IMR-90 (cell line): ENCODE results near the gene TRIM73.
"Not testable (repeated sequence)": the region's sequence is repeated elsewhere in the genome, so short reads cannot be mapped to it uniquely, and the experiment has no call there.

ENCODE experiments used
- CEBPB ChIP-seq: IDR thresholded peaks from 2 replicates; pipeline ENCODE4 v1.6.1; 2012; ENCODE audit warnings: low read depth, low read length, improper control_type of control experiment
- FOS ChIP-seq: fragments of 150-350 bp; IDR thresholded peaks from 2 replicates; pipeline ENCODE4 v1.6.1; 2016; ENCODE audit warnings: low read depth, low read length
- MXI1 ChIP-seq: IDR thresholded peaks from 2 replicates; pipeline ENCODE4 v1.6.1; 2012; ENCODE audit warnings: low read depth, mild to moderate bottlenecking, low read length, moderate library complexity, borderline replicate concordance
- POLR2A ChIP-seq: IDR thresholded peaks from 2 replicates; pipeline ENCODE4 v1.6.1; 2012; ENCODE audit warnings: mild to moderate bottlenecking, low read depth, low read length
- RAD21 ChIP-seq: IDR thresholded peaks from 2 replicates; pipeline ENCODE4 v1.6.1; 2012; ENCODE audit warnings: low read length, improper control_type of control experiment
- TF ChIP-seq, protein P1 (sequence below): conservative IDR thresholded peaks from 2 replicates; pipeline ENCODE4 v1.5.1; 2012; ENCODE audit warnings: mild to moderate bottlenecking, low read depth, low read length, improper control_type of control experiment
- TF ChIP-seq, protein P2 (sequence below): fragments of 150-350 bp; IDR thresholded peaks from 2 replicates; pipeline ENCODE4 v1.6.1; 2017; ENCODE audit warnings: mild to moderate bottlenecking, antibody characterized with exemption, low read length, low read depth

- not testable (repeated sequence) for TF ChIP-seq FOS, RAD21, MXI1, POLR2A, CEBPB
- TF ChIP-seq, protein P1, sequence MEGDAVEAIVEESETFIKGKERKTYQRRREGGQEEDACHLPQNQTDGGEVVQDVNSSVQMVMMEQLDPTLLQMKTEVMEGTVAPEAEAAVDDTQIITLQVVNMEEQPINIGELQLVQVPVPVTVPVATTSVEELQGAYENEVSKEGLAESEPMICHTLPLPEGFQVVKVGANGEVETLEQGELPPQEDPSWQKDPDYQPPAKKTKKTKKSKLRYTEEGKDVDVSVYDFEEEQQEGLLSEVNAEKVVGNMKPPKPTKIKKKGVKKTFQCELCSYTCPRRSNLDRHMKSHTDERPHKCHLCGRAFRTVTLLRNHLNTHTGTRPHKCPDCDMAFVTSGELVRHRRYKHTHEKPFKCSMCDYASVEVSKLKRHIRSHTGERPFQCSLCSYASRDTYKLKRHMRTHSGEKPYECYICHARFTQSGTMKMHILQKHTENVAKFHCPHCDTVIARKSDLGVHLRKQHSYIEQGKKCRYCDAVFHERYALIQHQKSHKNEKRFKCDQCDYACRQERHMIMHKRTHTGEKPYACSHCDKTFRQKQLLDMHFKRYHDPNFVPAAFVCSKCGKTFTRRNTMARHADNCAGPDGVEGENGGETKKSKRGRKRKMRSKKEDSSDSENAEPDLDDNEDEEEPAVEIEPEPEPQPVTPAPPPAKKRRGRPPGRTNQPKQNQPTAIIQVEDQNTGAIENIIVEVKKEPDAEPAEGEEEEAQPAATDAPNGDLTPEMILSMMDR = not testable (repeated sequence)
- TF ChIP-seq, protein P2, sequence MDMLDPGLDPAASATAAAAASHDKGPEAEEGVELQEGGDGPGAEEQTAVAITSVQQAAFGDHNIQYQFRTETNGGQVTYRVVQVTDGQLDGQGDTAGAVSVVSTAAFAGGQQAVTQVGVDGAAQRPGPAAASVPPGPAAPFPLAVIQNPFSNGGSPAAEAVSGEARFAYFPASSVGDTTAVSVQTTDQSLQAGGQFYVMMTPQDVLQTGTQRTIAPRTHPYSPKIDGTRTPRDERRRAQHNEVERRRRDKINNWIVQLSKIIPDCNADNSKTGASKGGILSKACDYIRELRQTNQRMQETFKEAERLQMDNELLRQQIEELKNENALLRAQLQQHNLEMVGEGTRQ = not testable (repeated sequence)
Observed at GRCh38 chr7:75359542-75359848, 35.9 kb upstream of the TRIM73 start.
